ENCODE results near the gene PAQR4.
"Not testable (repeated sequence)": the region's sequence is repeated elsewhere in the genome, so short reads cannot be mapped to it uniquely, and the experiment has no call there.

The PAQR4 gene

GRCh38 chr16:2968738-2969544 is at the start of gene PAQR4:
TSS of gene PAQR4 (plus strand) at chr16:2969348. CDS start at chr16:2969675, 327 bp downstream.
- no peak for FAIRE-seq

GRCh38 chr16:2919511-2920255 is 49.5 kb upstream of the PAQR4 start:
- no peak for FAIRE-seq

GRCh38 chr16:2923481-2923880 is 45.7 kb upstream of the PAQR4 start:
- no peak for FAIRE-seq

GRCh38 chr16:2924901-2925755 is 44.0 kb upstream of the PAQR4 start:
- FAIRE-seq, result no peak

GRCh38 chr16:2925951-2926649 is 43.0 kb upstream of the PAQR4 start:
- no peak for FAIRE-seq

GRCh38 chr16:2926650-2926999 is 42.5 kb upstream of the PAQR4 start:
- FAIRE-seq, result no peak

- FAIRE-seq, result no peak
These were observed 42.0 kb upstream of the PAQR4 start for GRCh38 chr16:2927010-2927646.

GRCh38 chr16:2928151-2928550 is 41.0 kb upstream of the PAQR4 start:
- not testable (repeated sequence) for FAIRE-seq

GRCh38 chr16:2928796-2929195 is 40.4 kb upstream of the PAQR4 start:
- FAIRE-seq, result no peak

- no peak for FAIRE-seq
These were observed 39.5 kb upstream of the PAQR4 start for GRCh38 chr16:2929693-2930092.

- FAIRE-seq, result no peak
These were observed 38.9 kb upstream of the PAQR4 start for GRCh38 chr16:2930236-2930635.

GRCh38 chr16:2931231-2931914 is 37.8 kb upstream of the PAQR4 start:
- FAIRE-seq, result not testable (repeated sequence)

- no peak for FAIRE-seq
These were observed 36.0 kb upstream of the PAQR4 start for GRCh38 chr16:2933136-2933535.

- FAIRE-seq, result no peak
These were observed 35.4 kb upstream of the PAQR4 start for GRCh38 chr16:2933701-2934100.

GRCh38 chr16:2934450-2934849 is 34.7 kb upstream of the PAQR4 start:
- FAIRE-seq, result no peak

GRCh38 chr16:2936436-2937011 is 32.6 kb upstream of the PAQR4 start:
- FAIRE-seq, result no peak

GRCh38 chr16:2937170-2937569 is 32.0 kb upstream of the PAQR4 start:
- FAIRE-seq, result no peak

- FAIRE-seq, result no peak
These were observed 30.9 kb upstream of the PAQR4 start for GRCh38 chr16:2938206-2938605.

- no peak for FAIRE-seq
These were observed 29.2 kb upstream of the PAQR4 start for GRCh38 chr16:2939968-2940367.

- no peak for FAIRE-seq
These were observed 27.1 kb upstream of the PAQR4 start for GRCh38 chr16:2942045-2942444.

- not testable (repeated sequence) for FAIRE-seq
These were observed 25.4 kb upstream of the PAQR4 start for GRCh38 chr16:2943716-2944115.

Data from endometrium (tissue), 2 donors.